ENCODE results near the gene EARS2. TPM values are rescaled to one million over a fixed set of nuclear protein-coding genes. Genes with fewer than 3 reads are reported as not detected.

Gene EARS2
- total and polyA plus RNA-seq, 2 of the 8 experiments (the other 6 are each of a cell fraction or from before 2014, with no cell fraction given): 47.8 to 111 TPM

DNA sequence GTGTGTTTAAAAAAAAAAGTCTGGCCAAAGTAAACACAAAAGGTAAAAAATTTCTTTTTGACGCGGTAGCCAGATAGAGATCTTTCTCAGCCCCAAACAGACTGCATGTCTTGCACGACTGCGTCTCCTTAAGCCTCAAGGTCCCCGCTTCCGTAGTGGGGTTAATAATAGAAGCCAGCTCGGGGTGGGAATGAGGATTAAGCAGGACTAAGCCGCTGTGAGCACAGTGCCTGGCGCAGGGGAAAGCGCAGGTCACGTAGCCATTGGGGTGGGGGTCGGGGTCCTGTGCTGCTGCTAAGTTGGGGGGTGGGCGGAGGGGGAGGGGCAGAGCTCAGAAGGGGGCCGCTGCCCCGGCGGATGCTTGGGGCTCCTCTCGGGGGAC is 47.4 kb downstream of the EARS2 start:
- Histone ChIP-seq H2BK120ac (replicated peaks; ENCODE audit: low read depth, low read length) (no peak overlapping the region), H3K27ac (ENCODE audit: low read depth, low read length) (peak overlapping the region; percentile 89; the same call in 1 of the 2 replicates), H3K9ac (replicated peaks in 1 of 4; ENCODE audit: extremely low read depth in 1 of 4, low read depth in 3 of 4, low read length in 3 of 4) (peak overlapping the region; percentile 76 to 94 (median 84)), H3K23me2 (ENCODE audit: low read depth, low read length) (peaks cover 10% of the 10 kb centered on the region), H4K91ac (replicated peaks; ENCODE audit: insufficient read length, low read length) (no peak overlapping the region), H3K79me1 (ENCODE audit: low read depth, low read length) (peaks cover 13% of the 10 kb centered on the region), H2BK20ac (ENCODE audit: low read length) (no peak overlapping the region), H3K36me3 (ENCODE audit: control insufficient read depth in 2 of 4, insufficient read depth in 4 of 4, low read length in 3 of 4) (peaks cover 0 to 4% (median 1%) of the 10 kb centered on the region in 4 experiments; a peak in 2 of 8 replicates), H3K56ac (replicated peaks; ENCODE audit: insufficient read length, low read depth, low read length) (peak overlapping the region; percentile 21), H3K9me3 (ENCODE audit: insufficient read depth in 2 of 2, low read depth in 1 of 2, low read length in 1 of 2) (no peaks in the 10 kb centered on the region), H2BK12ac (ENCODE audit: low read depth, low read length) (no peak overlapping the region), H3K18ac (ENCODE audit: extremely low read depth, low read length) (peak overlapping the region; percentile 48; the same call in 1 of the 2 replicates), H2AFZ (ENCODE audit: low read length) (no peak overlapping the region), H2BK5ac (ENCODE audit: low read depth, low read length) (no peak overlapping the region), H4K8ac (ENCODE audit: extremely low read depth, insufficient read depth, low read length) (0 out of 2 replicates have a peak overlapping the region, but pooled peaks have one; percentile 79), H3K4me1 (replicated peaks in 1 of 4; ENCODE audit: control insufficient read depth in 3 of 4, insufficient read depth in 4 of 4, low read length in 3 of 4) (peaks cover 0 to 9% (median 4%) of the 10 kb centered on the region in 4 experiments; a peak in 5 of 7 replicates), H3K4me2 (ENCODE audit: insufficient read depth in 1 of 2, low read depth in 2 of 2, low read length in 2 of 2) (peak overlapping the region; percentile 94 to 100), H3K23ac (ENCODE audit: insufficient read length) (no peak overlapping the region), H3K27me3 (replicated peaks in 1 of 4; ENCODE audit: control insufficient read depth in 3 of 4, extremely low read depth in 1 of 4, insufficient read depth in 3 of 4, low read length in 3 of 4) (no peaks in the 10 kb centered on the region), H3K79me2 (ENCODE audit: control insufficient read depth in 1 of 2, insufficient read depth in 2 of 2, low read length in 2 of 2) (peaks cover 39 to 51% of the 10 kb centered on the region in 2 experiments), H4K5ac (ENCODE audit: insufficient read length, low read depth, low read length) (no peak overlapping the region), H3K4me3 (ENCODE audit: extremely low read depth in 1 of 4, insufficient read depth in 2 of 4, low read depth in 3 of 4, low read length in 4 of 4) (peak overlapping the region; percentile 55 to 99 (median 74)), H3K14ac (ENCODE audit: insufficient read length) (no peak overlapping the region), H2AK5ac (ENCODE audit: low read depth, low read length) (no peak overlapping the region), H4K20me1 (replicated peaks in 1 of 2; ENCODE audit: control insufficient read depth in 1 of 2, insufficient read depth in 2 of 2, low read length in 2 of 2) (peaks cover 19 to 28% of the 10 kb centered on the region in 2 experiments), H3K4ac (replicated peaks; ENCODE audit: insufficient read length, low read depth, low read length) (no peak overlapping the region), H2BK15ac (ENCODE audit: low read length) (no peak overlapping the region)
- no peak for TF ChIP-seq HDAC2 (IDR thresholded peaks at IDR 0.05; ENCODE audit: borderline replicate concordance in 1 of 2, low read depth in 2 of 2, low read length in 2 of 2)
- TF ChIP-seq EGR1 (IDR thresholded peaks at IDR 0.05; ENCODE audit: borderline replicate concordance, low read depth, low read length): no peak
- no peak for TF ChIP-seq POLR2AphosphoS5 (IDR thresholded peaks at IDR 0.05; ENCODE audit: low read depth, low read length)
- TF ChIP-seq YY1 (IDR thresholded peaks at IDR 0.05; ENCODE audit: low read depth, low read length): no peak
- no peak for TF ChIP-seq RNF2 (IDR thresholded peaks at IDR 0.05; ENCODE audit: borderline replicate concordance, low read depth, low read length, missing control alignments, poor library complexity, severe bottlenecking)
- no peak for TF ChIP-seq NRF1 (IDR thresholded peaks at IDR 0.05; ENCODE audit: low read depth, low read length)
- TF ChIP-seq TAF1 (IDR thresholded peaks at IDR 0.05; ENCODE audit: low read depth, low read length): no peak
- POLR2A ChIA-PET (ENCODE audit: partially characterized antibody): interaction anchor here (0.8 to 6.9 kb wide), 15 partner anchors 9 to 170 kb away, joined by 3 to 63 read pairs (median 6); partner anchors contain the start of genes COG7 and PLK1
- FAIRE-seq (no peak), DNase-seq (ENCODE audit: low read depth in 1 of 2, low spot score in 2 of 2) (peak in 1 of 2 experiments; percentile 54)
- CTCF ChIA-PET (ENCODE audit: partially characterized antibody): interaction anchor here (1.7 kb wide), 1 partner anchor 11 kb away, joined by 4 read pairs; no protein-coding TSS in a partner anchor
- whole genome bisulfite sequencing, 2 experiments (ENCODE audit: extremely low coverage in 1 of 2, insufficient coverage in 1 of 2, insufficient read length in 1 of 2, insufficient replicate concordance in 2 of 2, low coverage in 1 of 2, low lambda C conversion rate in 2 of 2, missing lambda C conversion rate in 1 of 2): 2% methylated on average over 9 of the region's 17 CpGs; no CpG with 5 or more reads in 1 of the 2 experiments
